Activated CD4-positive, alpha-beta memory T cell treated with anti-CD3 and anti-CD28 coated beads, Interleukin-2, amount 10 ng/mL, durations not matched to agents 7 days and 5 days (primary cell): ENCODE data around the gene MEF2C. TPM values are rescaled to one million over a fixed set of nuclear protein-coding genes. Genes with fewer than 3 reads are reported as not detected.

ENCODE experiments used
- CTCF ChIA-PET: fragments of 350-600 bp; sonication (Branson Sonifier 250); formaldehyde crosslinking; loops from one replicate; lab custom pipeline; 2021; ENCODE audit warnings: antibody characterized with exemption, inconsistent platforms; lab: Charles Lee
- POLR2A ChIA-PET: fragments of 350-600 bp; sonication (Branson Sonifier 250); formaldehyde crosslinking; loops from one replicate; lab custom pipeline; 2021; ENCODE audit warnings: antibody characterized with exemption; lab: Charles Lee
- DNase-seq: peaks from one replicate; pipeline ENCODE4 v3.0.0-alpha.2; 2020
- H3K27ac Mint-ChIP-seq: one replicate; pipeline ENCODE4 v1.8.0; 2021; ENCODE audit warnings: mild to moderate bottlenecking, mixed read lengths
- H3K27me3 Mint-ChIP-seq: one replicate; pipeline ENCODE4 v1.8.0; 2021; ENCODE audit warnings: mixed read lengths
- H3K36me3 Mint-ChIP-seq: one replicate; pipeline ENCODE4 v1.8.0; 2021; ENCODE audit warnings: low read depth, mixed read lengths
- H3K4me1 Mint-ChIP-seq: one replicate; pipeline ENCODE4 v1.8.0; 2021; ENCODE audit warnings: mixed read lengths
- H3K4me3 Mint-ChIP-seq: one replicate; pipeline ENCODE4 v1.8.0; 2021; ENCODE audit warnings: mild to moderate bottlenecking, mixed read lengths
- H3K9me3 Mint-ChIP-seq: one replicate; pipeline ENCODE4 v1.8.0; 2021; ENCODE audit warnings: mixed read lengths
- total RNA-seq, 2 experiments: library from RNA; stranded (reverse); gene quantifications; one replicate each; pipeline ENCODE4 v1.2.3, GENCODE V29; 2021

The MEF2C gene
- total RNA-seq, 2 experiments from 2014 or later = 0.03 TPM; not detected in 1

DNA sequence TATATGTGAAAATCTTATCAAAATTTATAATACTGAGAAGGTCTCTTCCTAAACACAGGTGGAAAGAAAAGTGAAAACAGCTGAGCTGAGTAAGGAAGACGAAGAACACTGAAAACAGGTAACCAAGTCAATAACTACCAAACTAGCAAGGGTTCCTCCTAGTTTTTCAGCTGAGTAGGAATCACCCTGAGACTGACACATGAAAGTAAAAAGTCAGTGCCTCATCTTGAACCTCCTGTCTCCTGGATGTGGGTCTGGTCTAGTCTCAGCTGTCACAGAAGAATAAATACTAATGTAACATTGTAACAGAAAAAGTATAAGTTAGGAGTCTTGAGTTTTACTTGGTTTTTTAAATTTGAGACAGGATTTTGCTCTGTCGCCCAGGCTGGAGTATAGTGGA lies 121.0 kb downstream of the MEF2C start:
- Mint-ChIP-seq H3K36me3 (no peaks in the 10 kb centered on the region), H3K27ac (no peak overlapping the region), H3K27me3 (peaks cover 5% of the 10 kb centered on the region), H3K4me1 (no peaks in the 10 kb centered on the region), H3K4me3 (no peak overlapping the region), H3K9me3 (no peaks in the 10 kb centered on the region)
- ChIA-PET CTCF (no interaction called here), POLR2A (no interaction called here)
- DNase-seq = no peak

DNA sequence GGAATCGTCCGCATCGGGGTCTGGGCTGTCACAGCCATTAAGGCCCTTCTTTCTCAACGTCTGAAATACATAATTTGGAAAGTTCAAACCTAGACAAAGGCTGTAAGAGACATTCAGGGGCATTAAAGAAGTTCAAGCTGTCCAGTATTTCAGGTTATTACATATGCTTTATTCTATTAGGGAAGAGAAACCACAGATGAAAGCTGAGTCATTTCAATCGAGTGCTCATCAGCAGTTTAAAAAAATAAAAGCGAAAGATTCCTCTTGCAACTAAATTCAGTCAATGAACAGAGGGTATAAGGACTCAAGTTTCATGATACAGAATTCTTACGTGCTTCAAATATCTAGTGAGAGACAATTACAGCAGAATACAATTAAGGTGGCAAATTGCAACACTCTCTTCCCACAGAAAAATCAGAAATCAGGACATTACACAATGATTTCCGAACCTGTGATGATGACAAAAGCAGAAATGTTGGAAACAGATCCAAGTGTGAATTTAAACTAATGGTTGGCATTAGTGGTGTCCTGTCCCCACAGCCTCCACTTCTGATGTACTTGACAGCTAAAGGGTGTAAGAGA lies 121.6 kb downstream of the MEF2C start:
- no peaks in the 10 kb centered on the region for H3K36me3 Mint-ChIP-seq
- H3K4me1 Mint-ChIP-seq = no peaks in the 10 kb centered on the region
- H3K9me3 Mint-ChIP-seq = no peaks in the 10 kb centered on the region
- no peak overlapping the region for H3K27ac Mint-ChIP-seq
- CTCF ChIA-PET = no interaction called here
- POLR2A ChIA-PET = no interaction called here
- no peak overlapping the region for H3K4me3 Mint-ChIP-seq
- DNase-seq = no peak
- peaks cover 5% of the 10 kb centered on the region for H3K27me3 Mint-ChIP-seq

DNA sequence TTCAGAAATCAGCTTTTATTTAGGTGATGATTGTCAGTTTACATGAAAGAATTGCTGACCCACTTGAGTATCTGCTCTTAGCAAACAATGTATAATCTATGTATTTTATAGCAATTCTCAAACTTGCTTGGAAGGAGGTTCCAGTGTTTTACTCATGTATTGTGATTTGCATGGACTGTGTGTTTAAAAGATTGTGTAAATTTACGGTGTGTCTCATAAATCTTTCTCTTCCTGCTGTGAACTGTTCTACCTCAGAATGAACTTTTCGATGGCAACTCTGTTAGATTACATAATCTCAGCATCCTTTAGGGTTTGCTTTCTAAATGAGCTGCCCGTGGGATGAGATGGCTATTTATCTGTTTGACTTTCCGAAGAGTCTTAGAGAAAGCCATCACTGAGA lies 122.5 kb downstream of the MEF2C start:
- H3K27me3 Mint-ChIP-seq = peaks cover 5% of the 10 kb centered on the region
- no peaks in the 10 kb centered on the region for H3K36me3 Mint-ChIP-seq
- no peak overlapping the region for H3K4me3 Mint-ChIP-seq
- CTCF ChIA-PET = no interaction called here
- H3K4me1 Mint-ChIP-seq = no peaks in the 10 kb centered on the region
- no peaks in the 10 kb centered on the region for H3K9me3 Mint-ChIP-seq
- POLR2A ChIA-PET = no interaction called here
- no peak overlapping the region for H3K27ac Mint-ChIP-seq
- no peak for DNase-seq

DNA sequence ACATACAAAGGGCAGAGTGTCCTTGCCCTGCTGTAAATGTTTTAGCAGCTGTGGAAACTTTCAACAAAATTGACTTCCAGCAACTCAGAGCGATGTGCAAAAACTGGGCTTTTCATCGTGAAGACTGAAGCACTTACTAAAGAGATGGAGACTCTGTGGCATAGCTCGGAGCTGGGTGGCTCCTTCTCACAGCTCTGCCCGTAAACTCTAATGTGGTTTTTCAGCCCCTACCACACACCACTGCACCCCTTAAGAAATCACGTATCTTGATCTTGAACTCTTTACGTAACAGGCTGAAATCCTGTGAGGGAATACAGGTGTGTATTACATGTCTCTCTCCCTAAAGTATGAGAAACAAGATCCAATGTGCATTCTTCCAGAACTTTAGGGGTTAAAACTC lies 124.4 kb downstream of the MEF2C start:
- ChIA-PET POLR2A (no interaction called here), CTCF (no interaction called here)
- Mint-ChIP-seq H3K4me3 (no peak overlapping the region), H3K9me3 (no peaks in the 10 kb centered on the region), H3K36me3 (no peaks in the 10 kb centered on the region), H3K27ac (no peak overlapping the region), H3K4me1 (no peaks in the 10 kb centered on the region), H3K27me3 (peaks cover 8% of the 10 kb centered on the region)
- DNase-seq = no peak

DNA sequence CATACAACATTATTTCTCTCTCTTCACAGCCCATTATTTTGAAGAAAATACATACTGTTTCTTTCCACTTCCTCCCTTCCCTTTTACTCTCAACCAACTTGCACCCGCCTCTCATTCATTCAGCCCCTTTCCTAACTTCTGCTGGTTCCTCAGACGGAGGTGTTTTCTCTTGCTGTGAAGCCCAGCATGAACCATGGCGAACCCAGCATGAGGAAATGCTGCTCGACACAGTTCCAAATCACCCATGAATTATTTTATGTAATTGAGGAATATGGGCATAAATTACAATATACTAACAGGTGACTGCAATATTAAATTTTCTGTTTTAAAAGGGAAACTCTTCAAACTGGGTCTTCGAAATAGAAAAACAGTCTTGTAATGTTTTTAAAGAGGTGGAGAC lies 124.8 kb downstream of the MEF2C start:
- no peak overlapping the region for H3K27ac Mint-ChIP-seq
- H3K9me3 Mint-ChIP-seq = no peaks in the 10 kb centered on the region
- no peak overlapping the region for H3K4me3 Mint-ChIP-seq
- H3K27me3 Mint-ChIP-seq = peaks cover 8% of the 10 kb centered on the region
- ChIA-PET CTCF (no interaction called here), POLR2A (no interaction called here)
- no peaks in the 10 kb centered on the region for H3K4me1 Mint-ChIP-seq
- no peaks in the 10 kb centered on the region for H3K36me3 Mint-ChIP-seq
- DNase-seq = no peak

DNA sequence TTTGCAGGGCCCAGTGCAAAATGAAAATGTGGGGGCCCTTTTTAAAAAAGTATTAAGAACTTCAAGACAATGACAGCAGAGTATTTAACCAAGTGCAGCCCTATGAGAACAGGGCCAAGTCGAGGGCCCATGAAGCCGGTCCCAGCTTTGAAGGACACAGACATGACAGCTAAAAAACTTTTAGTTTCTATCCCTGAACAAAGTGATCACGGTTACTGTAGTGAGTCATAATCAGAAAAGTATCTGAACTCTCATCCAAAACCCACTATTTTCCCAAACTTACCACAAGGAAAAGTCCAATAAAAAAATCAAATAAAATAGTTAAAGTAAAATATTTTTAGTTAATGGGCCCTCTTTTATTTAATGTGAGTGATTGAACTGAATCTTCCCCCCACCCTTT lies 126.0 kb downstream of the MEF2C start:
- Mint-ChIP-seq H3K36me3 (no peaks in the 10 kb centered on the region), H3K27me3 (peaks cover 8% of the 10 kb centered on the region), H3K27ac (no peak overlapping the region), H3K4me1 (no peaks in the 10 kb centered on the region), H3K9me3 (no peaks in the 10 kb centered on the region), H3K4me3 (no peak overlapping the region)
- DNase-seq = no peak
- ChIA-PET POLR2A (no interaction called here), CTCF (no interaction called here)

DNA sequence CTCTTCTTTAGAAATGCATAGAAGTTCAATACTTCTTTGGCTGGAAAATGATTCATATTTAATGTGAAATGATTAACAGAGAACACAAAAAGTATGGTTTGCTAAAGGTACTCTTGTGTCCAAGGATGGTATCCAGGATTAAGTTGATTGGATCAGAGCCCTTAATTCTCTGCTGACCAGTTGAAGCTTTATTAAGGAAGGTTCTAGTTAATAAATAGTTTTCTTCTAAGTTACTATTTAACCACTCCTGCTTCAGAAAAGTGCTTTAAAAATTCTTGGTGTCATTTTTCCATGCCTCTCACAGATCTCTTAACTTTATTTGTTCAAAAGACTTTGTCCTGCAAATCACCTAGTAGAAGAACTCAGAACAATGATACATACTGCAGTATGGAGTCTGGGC lies 134.3 kb downstream of the MEF2C start:
- CTCF ChIA-PET = interaction anchor here (0.6 to 1.6 kb wide), 2 partner anchors 21 to 57 kb away, joined by 3 to 5 read pairs; no protein-coding TSS in a partner anchor
- Mint-ChIP-seq H3K27me3 (peaks cover 6% of the 10 kb centered on the region), H3K27ac (no peak overlapping the region), H3K9me3 (no peaks in the 10 kb centered on the region), H3K4me3 (no peak overlapping the region), H3K4me1 (peaks cover 2% of the 10 kb centered on the region), H3K36me3 (no peaks in the 10 kb centered on the region)
- no peak for DNase-seq
- POLR2A ChIA-PET = no interaction called here

DNA sequence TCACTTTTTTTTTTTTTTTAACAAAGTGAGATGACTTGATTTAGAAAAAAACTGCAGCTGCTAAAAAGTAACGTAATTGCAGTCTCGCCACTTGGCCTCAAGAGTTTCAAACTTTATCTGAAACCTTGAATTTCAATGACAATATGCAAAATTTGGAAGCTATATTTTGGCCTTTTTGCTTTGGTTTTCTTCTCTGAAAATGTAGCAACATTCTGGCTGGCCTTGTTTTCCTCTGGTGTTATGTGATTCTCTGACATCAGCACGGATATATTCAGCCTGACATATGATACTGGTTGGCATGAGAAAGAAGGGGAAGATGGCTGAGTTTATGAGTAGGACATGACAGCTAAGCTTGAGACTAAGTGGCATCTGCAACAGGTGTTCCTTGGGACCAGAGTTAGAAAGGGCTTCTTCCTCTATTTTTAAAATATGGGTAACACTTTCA lies 136.5 kb downstream of the MEF2C start:
- Mint-ChIP-seq H3K36me3 (no peaks in the 10 kb centered on the region), H3K4me3 (no peak overlapping the region), H3K9me3 (no peaks in the 10 kb centered on the region), H3K27ac (no peak overlapping the region), H3K27me3 (peaks cover 6% of the 10 kb centered on the region), H3K4me1 (peaks cover 2% of the 10 kb centered on the region)
- POLR2A ChIA-PET = no interaction called here
- CTCF ChIA-PET = no interaction called here
- no peak for DNase-seq

DNA sequence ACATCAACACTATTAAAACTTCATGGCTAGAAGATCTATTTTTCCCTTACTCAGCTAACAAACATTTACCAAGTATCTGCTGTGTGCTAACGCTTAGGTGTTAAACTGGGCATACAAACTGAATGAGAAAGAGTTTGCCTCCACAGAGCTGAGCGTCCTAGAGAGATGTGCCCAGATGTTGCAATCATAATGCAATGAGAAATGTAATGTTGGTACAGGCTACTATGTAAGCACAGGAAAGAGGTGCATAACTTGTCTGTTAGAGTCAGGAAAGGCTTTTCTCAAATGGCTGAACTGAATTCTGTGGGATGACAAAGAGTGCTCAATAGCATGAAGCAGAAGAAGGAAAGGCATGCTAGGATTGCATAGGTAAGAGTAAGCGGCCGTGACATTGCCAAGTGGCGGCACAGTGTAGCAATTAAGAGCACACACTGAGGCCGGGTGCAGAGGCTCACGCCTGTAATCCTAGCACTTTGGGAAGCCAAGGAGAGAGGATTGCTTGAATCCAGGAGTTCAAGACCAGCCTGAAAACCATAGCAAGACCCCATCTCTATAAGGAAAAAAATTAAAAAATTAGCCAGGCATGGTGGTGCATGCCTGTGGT lies 137.8 kb downstream of the MEF2C start:
- no peaks in the 10 kb centered on the region for H3K36me3 Mint-ChIP-seq
- no peaks in the 10 kb centered on the region for H3K9me3 Mint-ChIP-seq
- no peak for DNase-seq
- peaks cover 4% of the 10 kb centered on the region for H3K27me3 Mint-ChIP-seq
- POLR2A ChIA-PET = no interaction called here
- CTCF ChIA-PET = no interaction called here
- no peak overlapping the region for H3K27ac Mint-ChIP-seq
- H3K4me1 Mint-ChIP-seq = no peaks in the 10 kb centered on the region
- H3K4me3 Mint-ChIP-seq = no peak overlapping the region

DNA sequence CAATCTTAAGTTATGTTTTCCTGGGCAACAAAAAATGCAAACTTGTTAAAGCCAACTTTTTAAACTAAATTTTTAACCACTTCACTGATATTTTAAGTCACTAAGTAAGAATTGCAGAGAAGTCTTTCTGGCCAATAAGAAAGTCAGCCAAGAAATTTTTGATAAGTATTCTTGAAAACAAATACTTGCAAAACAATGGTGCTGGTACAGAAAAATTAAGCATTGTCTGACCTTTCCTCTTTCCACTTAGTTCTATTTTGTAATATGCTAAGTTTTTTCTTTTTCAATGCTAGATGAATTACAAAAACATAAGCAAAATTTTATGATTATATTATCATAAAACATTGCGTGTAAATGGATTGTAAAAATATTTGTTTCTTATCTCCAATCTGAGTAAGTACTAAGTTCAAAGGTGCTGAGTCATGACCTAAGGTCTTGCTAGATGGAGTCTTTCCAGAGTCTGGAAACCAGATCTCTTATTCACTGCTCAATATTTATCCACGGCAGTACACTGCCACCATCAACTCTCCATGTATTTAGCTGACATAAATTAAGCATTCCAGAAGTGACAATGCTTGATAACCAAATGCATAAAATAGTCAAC lies 139.7 kb downstream of the MEF2C start:
- Mint-ChIP-seq H3K27ac (no peak overlapping the region), H3K9me3 (no peaks in the 10 kb centered on the region), H3K4me3 (no peak overlapping the region), H3K27me3 (peaks cover 6% of the 10 kb centered on the region), H3K4me1 (no peaks in the 10 kb centered on the region), H3K36me3 (no peaks in the 10 kb centered on the region)
- ChIA-PET CTCF (no interaction called here), POLR2A (no interaction called here)
- DNase-seq = no peak

DNA sequence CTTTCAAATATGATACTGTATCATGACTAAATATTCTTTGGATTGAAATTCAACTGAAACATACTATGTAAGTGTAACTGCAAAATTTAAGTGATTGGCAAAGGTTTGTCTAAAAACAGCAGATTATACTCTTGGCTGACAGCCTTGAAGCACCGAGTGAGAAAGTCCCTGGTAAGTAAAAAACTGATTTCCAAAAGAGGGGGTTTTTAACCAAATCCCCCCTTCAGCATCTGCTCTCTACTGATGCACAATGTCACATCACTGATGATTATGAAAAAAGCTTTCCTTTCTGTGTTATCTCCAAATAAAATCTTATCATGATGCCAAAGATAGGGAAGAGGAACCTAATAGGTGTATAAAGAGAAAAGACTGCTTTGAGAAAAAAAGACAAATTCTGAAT lies 141.0 kb downstream of the MEF2C start:
- CTCF ChIA-PET = no interaction called here
- H3K36me3 Mint-ChIP-seq = no peaks in the 10 kb centered on the region

DNA sequence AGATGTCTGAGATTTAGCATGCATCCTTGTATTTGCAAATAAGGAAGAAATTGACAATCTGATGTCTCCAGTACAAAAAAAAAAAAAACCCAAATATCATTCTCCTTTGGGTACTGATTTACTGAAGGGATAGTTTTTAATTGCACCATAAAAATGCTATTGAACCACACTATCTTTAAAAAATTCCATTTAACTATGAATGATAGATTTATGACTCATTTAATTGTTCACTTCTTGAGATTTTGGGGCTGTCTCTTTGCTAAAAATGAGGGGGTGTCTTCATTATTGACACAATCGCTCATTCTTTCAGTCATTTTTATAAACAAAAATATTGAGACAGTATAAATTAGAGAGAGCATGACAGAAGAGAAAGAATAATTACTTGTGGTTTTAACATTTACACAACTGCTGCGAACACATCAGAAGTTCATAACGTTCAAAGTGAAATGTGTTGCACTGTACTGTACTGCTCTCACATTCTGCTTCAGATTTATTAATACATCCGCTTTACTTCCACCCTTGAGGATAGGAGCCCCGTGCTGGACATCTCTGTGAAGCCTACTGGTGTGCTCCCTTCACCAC lies 142.3 kb downstream of the MEF2C start:
- H3K4me3 Mint-ChIP-seq = no peak overlapping the region
- POLR2A ChIA-PET = no interaction called here
- no peak overlapping the region for H3K27ac Mint-ChIP-seq
- peaks cover 13% of the 10 kb centered on the region for H3K27me3 Mint-ChIP-seq
- DNase-seq = no peak
- no peaks in the 10 kb centered on the region for H3K36me3 Mint-ChIP-seq
- CTCF ChIA-PET = interaction anchor here (1.2 to 5.7 kb wide), 2 partner anchors 12 to 17 kb away, joined by 4 to 33 read pairs; no protein-coding TSS in a partner anchor
- no peaks in the 10 kb centered on the region for H3K4me1 Mint-ChIP-seq
- no peaks in the 10 kb centered on the region for H3K9me3 Mint-ChIP-seq

More for the DNA sequence above, 141.0 kb downstream of the MEF2C start:
- DNase-seq = no peak
- peaks cover 13% of the 10 kb centered on the region for H3K27me3 Mint-ChIP-seq
- POLR2A ChIA-PET = no interaction called here
- no peak overlapping the region for H3K27ac Mint-ChIP-seq
- H3K4me1 Mint-ChIP-seq = no peaks in the 10 kb centered on the region
- no peak overlapping the region for H3K4me3 Mint-ChIP-seq
- no peaks in the 10 kb centered on the region for H3K9me3 Mint-ChIP-seq

DNA sequence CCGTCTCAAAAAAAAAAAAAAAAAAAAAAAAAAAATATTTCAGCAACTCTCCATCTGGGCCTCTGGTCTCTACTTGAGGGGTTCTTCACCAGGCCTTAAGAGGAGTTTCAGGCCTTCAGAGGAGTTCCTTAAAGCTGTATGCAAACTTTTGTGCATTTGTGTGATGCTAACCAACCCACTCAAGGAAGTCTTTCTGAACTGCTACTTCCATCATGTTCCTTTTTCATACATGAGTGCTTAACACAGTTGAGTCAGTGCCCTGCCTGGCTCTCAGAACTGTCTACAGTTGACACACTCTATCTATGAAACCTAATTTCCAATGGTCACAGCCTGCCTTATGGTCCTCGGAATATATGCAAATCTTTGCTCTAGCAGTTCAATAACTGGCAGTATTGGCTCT lies 146.5 kb downstream of the MEF2C start:
- CTCF ChIA-PET = interaction anchor here (5.7 kb wide), 1 partner anchor 8 kb away, joined by 33 read pairs; no protein-coding TSS in a partner anchor
- peaks cover 16% of the 10 kb centered on the region for H3K27me3 Mint-ChIP-seq
- no peak for DNase-seq
- H3K9me3 Mint-ChIP-seq = no peaks in the 10 kb centered on the region
- no peak overlapping the region for H3K4me3 Mint-ChIP-seq
- no peak overlapping the region for H3K27ac Mint-ChIP-seq
- H3K36me3 Mint-ChIP-seq = no peaks in the 10 kb centered on the region
- POLR2A ChIA-PET = no interaction called here
- no peaks in the 10 kb centered on the region for H3K4me1 Mint-ChIP-seq
